Right lobe of liver (tissue), 4 donors: ENCODE results near the gene PTPRU.

Experiments
- CTCF ChIP-seq, 4 donors: fragments of 200-600 bp in 3 of 4; fragments of 450-650 bp in 1 of 4; IDR thresholded peaks; one replicate each; pipeline versions ENCODE4 v1.5.1 to v1.8.0; 2016 to 2022; ENCODE audit warnings: antibody characterized with exemption in 4 of 4, mild to moderate bottlenecking in 2 of 4
- POLR2A ChIP-seq: fragments of 450-650 bp; IDR thresholded peaks from one replicate; pipeline ENCODE4 v1.6.1; 2017; ENCODE audit warnings: antibody characterized with exemption, mild to moderate bottlenecking
- donor health status: DM: no; HTN: no; CAD: no.
- donor health status: DM: no; HTN: no; CAD: no.
- donor health status: DM: no; HTN: yes; CAD: no.

- TF ChIP-seq CTCF (IDR thresholded peaks at IDR 0.05) (no peak), POLR2A (no peak)
These were observed 110.3 kb downstream of the PTPRU start for GRCh38 chr1:29346576-29346975.
